T-helper 2 cell (primary cell): ENCODE data around the gene SEC14L5.

Experiments used
- DNase-seq, 5 experiments: peaks; one replicate each; pipeline versions ENCODE4 v3.0.0 to v3.0.0-alpha.2; 2012 to 2022

SEC14L5 gene

GRCh38 chr16:4987580-4988374 is 29.6 kb downstream of the SEC14L5 start:
- DNase-seq, result no peak

- no peak for DNase-seq
These were observed 30.5 kb downstream of the SEC14L5 start for GRCh38 chr16:4988647-4989046.

- DNase-seq, result no peak
These were observed 31.4 kb downstream of the SEC14L5 start for GRCh38 chr16:4989391-4990006.

- no peak for DNase-seq
These were observed 32.3 kb downstream of the SEC14L5 start for GRCh38 chr16:4990415-4990814.

GRCh38 chr16:4991754-4992153 is 33.6 kb downstream of the SEC14L5 start:
- no peak for DNase-seq

- DNase-seq, result no peak
These were observed 36.7 kb downstream of the SEC14L5 start for GRCh38 chr16:4994719-4995434.

- DNase-seq, result no peak
These were observed 42.5 kb downstream of the SEC14L5 start for GRCh38 chr16:5000573-5001001.

GRCh38 chr16:5001571-5001970 is 43.4 kb downstream of the SEC14L5 start:
- no peak for DNase-seq

- no peak for DNase-seq
These were observed 43.9 kb downstream of the SEC14L5 start for GRCh38 chr16:5001986-5002385.

- no peak for DNase-seq
These were observed 44.6 kb downstream of the SEC14L5 start for GRCh38 chr16:5002699-5003143.

- no peak for DNase-seq
These were observed 45.1 kb downstream of the SEC14L5 start for GRCh38 chr16:5003211-5003610.

- no peak for DNase-seq
These were observed 45.7 kb downstream of the SEC14L5 start for GRCh38 chr16:5003828-5004227.

- no peak for DNase-seq
These were observed 46.2 kb downstream of the SEC14L5 start for GRCh38 chr16:5004311-5004710.

GRCh38 chr16:5005916-5006315 is 47.8 kb downstream of the SEC14L5 start:
- DNase-seq, result no peak

GRCh38 chr16:5006348-5007193 is 48.4 kb downstream of the SEC14L5 start:
- DNase-seq, result no peak

- DNase-seq, result no peak
These were observed 49.1 kb downstream of the SEC14L5 start for GRCh38 chr16:5007256-5007655.

GRCh38 chr16:5008311-5008731 is 50.2 kb downstream of the SEC14L5 start:
- no peak for DNase-seq

- no peak for DNase-seq
These were observed 52.6 kb downstream of the SEC14L5 start for GRCh38 chr16:5010576-5011329.

- DNase-seq, result no peak
These were observed 53.5 kb downstream of the SEC14L5 start for GRCh38 chr16:5011637-5012036.

GRCh38 chr16:5012887-5013286 is 54.8 kb downstream of the SEC14L5 start:
- DNase-seq, result no peak

GRCh38 chr16:5015351-5015750 is 57.2 kb downstream of the SEC14L5 start:
- DNase-seq, result no peak

- no peak for DNase-seq
These were observed 57.8 kb downstream of the SEC14L5 start for GRCh38 chr16:5015887-5016286.
